Caco-2 (cell line): ENCODE results near the gene EFNA2. TPM values are rescaled to one million over a fixed set of nuclear protein-coding genes. Genes with fewer than 3 reads are reported as not detected.

Source experiments
- BruUV-seq: library from RNA; stranded (reverse); fragments of 400-500 nt; replicated peaks from 2 replicates; lab custom pipeline; 2021; lab: Mats Ljungman, UMichigan
- CTCF ChIA-PET: fragments of 300-600 bp; sonication (Branson Sonifier 250); formaldehyde crosslinking; loops from one replicate; lab custom pipeline; 2022; ENCODE audit warnings: antibody characterized with exemption; lab: Charles Lee
- POLR2A ChIA-PET: fragments of 300-600 bp; sonication (Branson Sonifier 250); formaldehyde crosslinking; loops from one replicate; lab custom pipeline; 2022; ENCODE audit warnings: antibody characterized with exemption; lab: Charles Lee
- DNase-seq, 2 experiments: peaks; one replicate each; pipeline versions ENCODE4 v3.0.0 to v3.0.0-alpha.2; 2020 to 2022
- H3K27me3 ChIP-seq: replicated peaks from 2 replicates; pipeline ENCODE4 v1.6.0; 2011; ENCODE audit warnings: low read length; ENCODE audit not compliant: control insufficient read depth, insufficient read depth
- H3K36me3 ChIP-seq: 2 replicates; pipeline ENCODE4 v1.5.1; 2011; ENCODE audit warnings: low read length; ENCODE audit not compliant: control insufficient read depth, insufficient read depth
- H3K4me1 ChIP-seq: fragments of 250-450 bp; sonication (Bioruptor Pico); 2 replicates; pipeline ENCODE4 v1.5.1; 2020; ENCODE audit warnings: mild to moderate bottlenecking
- H3K4me3 ChIP-seq: 2 replicates; pipeline ENCODE4 v1.5.1; 2011; ENCODE audit warnings: low read depth, mild to moderate bottlenecking, control low read depth, low read length
- H3K9me3 ChIP-seq: fragments of 250-450 bp; sonication (Bioruptor Pico); 2 replicates; pipeline ENCODE4 v1.5.1; 2020; ENCODE audit warnings: mild to moderate bottlenecking, moderate library complexity
- H3K27ac Mint-ChIP-seq: one replicate; pipeline ENCODE4 v1.8.0; 2022; ENCODE audit warnings: mixed read lengths; ENCODE audit not compliant: unreplicated experiment
- H3K27me3 Mint-ChIP-seq: one replicate; pipeline ENCODE4 v1.8.0; 2022; ENCODE audit warnings: mixed read lengths; ENCODE audit not compliant: insufficient read depth, unreplicated experiment
- H3K36me3 Mint-ChIP-seq: one replicate; pipeline ENCODE4 v1.8.0; 2022; ENCODE audit warnings: mild to moderate bottlenecking, mixed read lengths; ENCODE audit not compliant: insufficient read depth, unreplicated experiment
- H3K4me1 Mint-ChIP-seq: one replicate; pipeline ENCODE4 v1.8.0; 2022; ENCODE audit warnings: low read depth, mixed read lengths; ENCODE audit not compliant: unreplicated experiment
- H3K4me3 Mint-ChIP-seq: one replicate; pipeline ENCODE4 v1.8.0; 2022; ENCODE audit warnings: mild to moderate bottlenecking, moderate library complexity, mixed read lengths; ENCODE audit not compliant: unreplicated experiment
- H3K9me3 Mint-ChIP-seq: one replicate; pipeline ENCODE4 v1.8.0; 2022; ENCODE audit warnings: mixed read lengths; ENCODE audit not compliant: unreplicated experiment
- CTCF ChIP-seq, 2 experiments: fragments of 200-600 bp in 1 of 2; IDR thresholded peaks; 1 replicate in 1 of 2; 2 replicates in 1 of 2; pipeline versions ENCODE4 v1.5.1 to v1.8.0; 2011 to 2022; ENCODE audit warnings: antibody characterized with exemption in 1 of 2, control low read depth in 1 of 2, inconsistent platforms in 1 of 2, low read depth in 1 of 2, low read length in 1 of 2, mild to moderate bottlenecking in 1 of 2, moderate library complexity in 1 of 2; ENCODE audit not compliant: insufficient read depth in 1 of 2, severe bottlenecking in 1 of 2, unreplicated experiment in 1 of 2
- intact Hi-C: fragments of 100-400 bp; cut with micrococcal nuclease; formaldehyde crosslinking; loops from one replicate; pipeline ENCODE4 v1.10.0; 2022; ENCODE audit not compliant: unreplicated experiment
- total RNA-seq: library from RNA; stranded (reverse); gene quantifications from 2 replicates; pipeline ENCODE4 v1.2.3, GENCODE V29; 2022

EFNA2 gene
- total RNA-seq, 1 experiment from 2014 or later: 18.6 TPM

GRCh38 chr19:1237754-1238368 is 47.8 kb upstream of the EFNA2 start, which contains the start of gene CBARP:
Gene CBARP, minus strand, starts transcription at chr19:1238005. Its CDS starts 1,905 bp downstream, at chr19:1236100.
- DNase-seq: peak in 1 of 2 experiments; percentile 63
- Mint-ChIP-seq H3K4me1 (no peaks in the 10 kb centered on the region), H3K9me3 (no peaks in the 10 kb centered on the region), H3K36me3 (peaks cover 13% of the 10 kb centered on the region), H3K4me3 (peak within 1 kb of the TSS; percentile 77), H3K27me3 (no peaks in the 10 kb centered on the region), H3K27ac (peak within 1 kb of the TSS; percentile 59)
- BruUV-seq: no TSS peak
- Histone ChIP-seq H3K36me3 (no peaks in the 10 kb centered on the region), H3K4me1 (peaks cover 22% of the 10 kb centered on the region), H3K9me3 (no peaks in the 10 kb centered on the region), H3K27me3 (no peaks in the 10 kb centered on the region), H3K4me3 (peak within 1 kb of the TSS; percentile 79)
- TF ChIP-seq CTCF (IDR thresholded peaks at IDR 0.05; ENCODE audit: insufficient read depth in 1 of 2, low read depth in 1 of 2, low read length in 1 of 2, severe bottlenecking in 1 of 2, unreplicated experiment in 1 of 2): no peak
- CTCF ChIA-PET: interaction anchor here (0.5 kb wide), 1 partner anchor 173 kb away, joined by 3 read pairs; no protein-coding TSS in a partner anchor
- intact Hi-C loops: no loop called here
- POLR2A ChIA-PET: interaction anchor here (0.6 to 2.1 kb wide), 2 partner anchors 31 to 56 kb away, joined by 5 to 8 read pairs; partner anchors contain the start of gene CIRBP

DNA sequence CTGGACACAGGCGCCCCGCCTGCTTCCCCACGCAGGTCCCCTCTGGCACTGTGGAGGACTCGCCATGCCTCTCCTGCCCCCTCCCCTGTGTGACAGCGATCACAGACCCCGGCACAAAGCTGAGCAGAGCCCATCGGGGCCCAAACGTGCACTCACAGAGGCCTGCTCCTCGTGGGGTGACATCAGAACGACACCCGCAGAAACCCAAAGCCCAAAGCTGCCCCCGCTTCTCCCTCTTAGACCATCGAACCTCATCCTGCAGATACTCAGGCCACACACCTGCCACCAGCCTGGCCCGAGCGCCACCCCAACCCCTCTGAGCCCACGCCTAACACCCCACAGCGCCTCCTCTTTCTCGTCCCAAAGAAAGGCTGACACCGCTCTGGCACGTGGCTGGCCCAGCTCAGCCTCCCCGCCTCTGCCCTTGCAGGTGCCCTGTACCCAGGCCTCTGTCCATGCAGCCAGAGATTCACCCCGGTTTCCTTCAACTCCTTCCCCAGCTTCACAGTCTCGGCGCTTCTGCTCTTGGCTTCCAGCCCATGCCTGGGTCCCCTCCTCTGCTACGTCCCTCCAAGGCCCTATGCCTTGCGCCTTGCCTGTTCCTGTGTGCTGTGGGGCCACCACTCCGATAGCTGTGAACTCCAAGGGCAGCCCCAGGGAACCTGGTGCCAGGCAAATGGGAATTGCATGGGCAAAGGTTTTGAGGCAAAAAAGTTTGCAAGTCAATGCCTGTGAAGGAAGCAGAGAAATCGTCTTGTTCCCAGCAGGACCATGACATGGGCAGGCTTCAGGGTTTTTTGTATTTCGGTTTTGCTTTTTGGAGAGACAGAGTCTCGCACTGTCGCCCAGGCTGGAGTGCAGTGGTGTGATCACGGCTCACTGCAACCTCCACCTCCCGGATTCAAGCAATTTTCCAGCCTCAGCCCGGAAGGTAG is 47.0 kb upstream of the EFNA2 start:
- H3K9me3 Mint-ChIP-seq: no peaks in the 10 kb centered on the region
- no peak for DNase-seq
- Histone ChIP-seq H3K36me3 (no peaks in the 10 kb centered on the region), H3K27me3 (no peaks in the 10 kb centered on the region), H3K4me1 (peaks cover 22% of the 10 kb centered on the region), H3K4me3 (peak overlapping the region; percentile 79), H3K9me3 (no peaks in the 10 kb centered on the region)
- TF ChIP-seq CTCF (IDR thresholded peaks at IDR 0.05; ENCODE audit: insufficient read depth in 1 of 2, low read depth in 1 of 2, low read length in 1 of 2, severe bottlenecking in 1 of 2, unreplicated experiment in 1 of 2): no peak
- intact Hi-C loops: no loop called here
- H3K27ac Mint-ChIP-seq: peak overlapping the region; percentile 59
- H3K36me3 Mint-ChIP-seq: peaks cover 13% of the 10 kb centered on the region
- BruUV-seq: no TSS peak
- no peaks in the 10 kb centered on the region for H3K27me3 Mint-ChIP-seq
- H3K4me3 Mint-ChIP-seq: peak overlapping the region; percentile 76
- CTCF ChIA-PET: interaction anchor here (0.5 kb wide), 1 partner anchor 174 kb away, joined by 3 read pairs; no protein-coding TSS in a partner anchor
- H3K4me1 Mint-ChIP-seq: no peaks in the 10 kb centered on the region
- POLR2A ChIA-PET: interaction anchor here (0.6 to 2.1 kb wide), 2 partner anchors 30 to 56 kb away, joined by 5 to 8 read pairs; partner anchors contain the start of gene CIRBP

DNA sequence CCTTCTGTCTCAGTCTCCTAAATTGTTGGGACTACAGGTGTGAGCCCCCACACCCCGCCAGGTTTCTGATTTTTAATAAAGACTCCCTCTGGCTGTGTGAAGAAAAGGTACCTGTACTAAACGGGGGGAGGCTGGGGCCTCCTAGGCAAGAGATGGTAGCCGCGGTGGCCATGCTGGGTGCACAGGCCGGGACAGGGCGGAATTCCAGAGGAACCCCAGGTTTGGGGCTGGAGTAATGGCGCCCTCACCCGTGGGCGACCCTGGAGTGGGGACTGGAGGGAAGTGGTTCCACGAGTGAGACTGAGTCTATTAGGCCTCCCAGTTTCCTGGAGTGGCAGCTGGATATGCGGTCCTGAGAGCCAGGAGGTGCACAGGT is 46.3 kb upstream of the EFNA2 start:
- DNase-seq: no peak
- intact Hi-C loops: no loop called here
- Histone ChIP-seq H3K36me3 (no peaks in the 10 kb centered on the region), H3K9me3 (no peaks in the 10 kb centered on the region), H3K4me3 (no peak overlapping the region), H3K27me3 (no peaks in the 10 kb centered on the region), H3K4me1 (peaks cover 29% of the 10 kb centered on the region)
- Mint-ChIP-seq H3K27me3 (no peaks in the 10 kb centered on the region), H3K4me1 (no peaks in the 10 kb centered on the region), H3K27ac (no peak overlapping the region), H3K9me3 (no peaks in the 10 kb centered on the region), H3K4me3 (peak overlapping the region; percentile 76), H3K36me3 (peaks cover 13% of the 10 kb centered on the region)
- ChIA-PET CTCF (no interaction called here), POLR2A (interaction anchor here (2.1 kb wide), 1 partner anchor 30 kb away, joined by 8 read pairs; the partner anchor contains the start of gene CIRBP)
- BruUV-seq: no TSS peak
- TF ChIP-seq CTCF (IDR thresholded peaks at IDR 0.05; ENCODE audit: insufficient read depth in 1 of 2, low read depth in 1 of 2, low read length in 1 of 2, severe bottlenecking in 1 of 2, unreplicated experiment in 1 of 2): no peak
